Dedifferentiated amniotic fluid mesenchymal stem cell (primary cell): ENCODE results near the gene BCAS3.
"Not testable (repeated sequence)": the region's sequence is repeated elsewhere in the genome, so short reads cannot be mapped to it uniquely, and the experiment has no call there.

Source experiments
- DNase-seq: peaks from one replicate; pipeline ENCODE4 v3.0.0-alpha.2; 2016; ENCODE audit errors: extremely low spot score

The BCAS3 gene

GRCh38 chr17:61225178-61225882 is 547.7 kb downstream of the BCAS3 start:
- no peak for DNase-seq

DNA sequence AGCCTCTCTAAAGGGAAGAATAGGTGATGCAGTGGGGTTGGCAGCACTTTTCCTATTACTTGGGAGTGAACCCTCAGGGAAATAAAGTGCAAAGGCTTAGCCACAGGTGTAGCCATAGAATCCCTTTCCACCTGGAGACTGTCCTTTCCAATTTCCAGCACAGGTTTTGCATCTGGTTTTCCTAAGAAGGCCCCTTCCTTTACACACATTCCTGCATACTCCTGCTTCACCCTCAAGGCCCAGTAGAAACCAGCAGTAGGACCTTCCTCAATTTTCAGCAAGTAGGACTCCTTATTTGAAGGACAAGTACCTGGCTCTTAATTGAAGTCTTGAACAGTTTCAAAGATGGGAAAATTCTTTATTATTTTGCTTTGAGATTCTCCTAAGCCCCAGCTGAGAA is 550.2 kb downstream of the BCAS3 start:
- DNase-seq, result no peak

DNA sequence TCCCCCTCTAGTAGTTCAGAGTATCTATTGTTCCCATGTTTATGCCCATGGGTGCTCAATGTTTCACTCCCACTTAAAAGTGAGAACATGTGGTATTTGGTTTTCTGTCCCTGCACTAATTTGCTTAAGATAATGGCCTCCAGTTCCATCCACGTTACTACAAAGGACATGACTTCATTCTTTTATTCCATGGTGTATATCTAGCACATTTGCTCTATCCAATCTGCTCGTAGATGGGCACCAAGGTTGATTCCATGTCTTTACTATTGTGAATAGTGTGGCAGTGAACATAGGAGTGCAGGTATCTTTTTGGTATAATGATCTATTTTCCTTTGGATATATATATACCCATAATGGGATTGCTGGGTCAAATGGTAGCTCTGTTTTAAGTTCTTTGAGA is 552.8 kb downstream of the BCAS3 start:
- DNase-seq, result no peak

- no peak for DNase-seq
Observed at GRCh38 chr17:61230972-61231820, 553.5 kb downstream of the BCAS3 start.

GRCh38 chr17:61232871-61233270 is 555.2 kb downstream of the BCAS3 start:
- DNase-seq, result no peak

DNA sequence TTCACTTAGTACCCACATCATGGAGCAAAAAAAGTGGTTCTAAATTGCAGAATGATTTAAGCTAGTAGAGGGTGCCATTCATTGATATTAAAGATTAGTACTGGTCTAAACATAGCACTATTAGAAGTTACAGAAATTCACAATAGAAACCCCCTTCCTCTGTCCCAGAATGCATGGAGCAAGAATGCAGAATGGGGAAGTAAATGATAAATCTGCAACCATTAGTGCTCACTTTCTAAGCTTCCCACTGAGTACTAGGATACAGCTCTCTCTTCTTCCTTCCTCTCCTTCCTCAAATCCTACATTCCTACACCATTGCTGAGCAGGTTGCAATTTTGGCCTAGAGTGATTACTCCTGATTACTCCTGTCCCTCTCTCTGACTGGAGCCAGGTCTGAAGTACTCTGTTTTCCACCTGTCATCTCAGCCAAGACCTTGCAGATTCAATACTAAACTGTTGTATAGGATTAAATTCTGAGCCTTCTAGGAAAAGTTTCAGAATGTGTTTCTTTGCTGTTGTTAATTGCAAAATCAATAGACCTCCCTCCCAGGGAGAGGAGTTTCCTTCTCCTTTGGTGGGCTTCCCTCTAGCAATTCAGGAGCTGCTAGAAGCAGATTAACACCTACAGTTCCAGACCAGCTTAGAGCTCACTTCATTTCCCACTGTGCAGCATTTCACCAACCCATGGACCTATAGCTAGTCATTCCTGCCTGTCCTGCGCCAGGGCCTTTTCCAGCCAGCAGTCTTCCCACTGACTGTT is 556.5 kb downstream of the BCAS3 start:
- no peak for DNase-seq

DNA sequence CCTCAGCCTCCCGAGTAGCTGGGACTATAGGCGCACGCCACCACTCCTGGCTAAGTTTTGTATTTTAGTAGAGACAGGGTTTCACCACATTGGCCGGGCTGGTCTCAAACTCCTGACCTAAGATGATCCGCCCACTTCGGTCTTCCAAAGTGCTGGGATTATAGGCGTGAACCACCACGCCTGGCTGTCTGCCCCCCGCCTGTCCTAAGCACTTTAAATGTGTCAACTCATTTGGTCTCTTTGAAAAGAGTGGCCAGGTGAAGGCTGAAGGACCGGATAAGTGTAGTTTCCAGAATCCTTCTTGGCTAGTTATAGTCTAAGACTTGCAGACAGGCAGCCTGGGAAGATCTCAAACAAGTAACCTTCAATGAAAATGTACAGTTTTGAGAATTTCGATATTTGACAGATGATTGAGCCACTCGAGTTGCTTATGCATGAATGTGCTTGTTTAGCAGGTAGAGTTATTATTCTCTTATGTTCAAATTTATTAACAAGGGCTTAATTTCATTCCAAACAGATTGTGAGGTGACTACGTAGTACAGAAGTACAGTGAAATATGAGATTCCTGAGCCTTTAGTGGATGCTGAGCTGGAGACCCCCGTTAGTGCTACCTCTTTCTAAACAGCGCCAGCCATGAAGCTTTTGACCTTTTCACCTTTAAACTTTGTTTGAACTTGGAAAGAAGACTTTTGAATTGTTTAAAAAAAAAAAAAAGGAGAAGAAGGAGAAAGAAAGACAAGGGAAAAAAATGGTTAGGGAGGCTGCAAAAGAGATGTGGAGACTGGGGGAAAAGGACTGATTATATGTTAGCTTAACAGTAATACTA is 557.6 kb downstream of the BCAS3 start:
- DNase-seq, result no peak

DNA sequence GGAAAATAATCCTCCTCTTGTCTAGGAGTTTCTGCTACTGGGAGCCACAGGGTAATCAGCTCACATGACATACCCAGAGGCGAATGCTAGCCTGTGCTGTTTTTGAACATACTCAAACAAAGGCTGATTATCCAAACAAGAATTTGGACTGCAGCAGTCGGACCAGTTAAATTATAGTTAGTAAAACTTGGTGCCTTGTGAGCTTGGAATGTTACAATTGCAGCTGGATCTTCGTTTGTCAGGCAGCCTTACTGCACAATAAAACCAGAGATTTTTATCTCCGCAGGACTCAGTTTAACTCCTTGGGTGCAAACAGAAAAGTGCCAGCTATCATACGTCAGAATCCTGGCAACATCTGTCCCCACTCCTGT is 558.2 kb downstream of the BCAS3 start:
- DNase-seq, result peak; percentile 46

DNA sequence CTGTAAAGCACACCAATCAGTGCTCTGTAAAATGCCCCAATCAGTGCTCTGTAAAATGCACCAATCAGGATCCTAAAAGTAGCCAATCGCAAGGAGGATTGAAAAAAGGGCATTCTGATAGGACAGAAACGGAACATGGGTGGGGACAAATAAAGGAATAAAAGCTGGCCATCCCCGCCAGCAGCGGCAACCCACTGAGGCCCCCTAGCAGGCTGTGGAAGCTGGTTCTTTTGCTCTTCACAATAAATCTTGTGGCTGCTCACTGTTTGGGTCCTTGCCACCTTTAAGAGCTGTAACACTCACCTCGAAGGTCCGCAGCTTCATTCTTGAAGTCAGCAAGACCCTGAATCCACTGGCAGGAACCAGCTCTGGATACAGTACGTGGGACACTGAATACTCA is 559.6 kb downstream of the BCAS3 start:
- DNase-seq, result no peak

DNA sequence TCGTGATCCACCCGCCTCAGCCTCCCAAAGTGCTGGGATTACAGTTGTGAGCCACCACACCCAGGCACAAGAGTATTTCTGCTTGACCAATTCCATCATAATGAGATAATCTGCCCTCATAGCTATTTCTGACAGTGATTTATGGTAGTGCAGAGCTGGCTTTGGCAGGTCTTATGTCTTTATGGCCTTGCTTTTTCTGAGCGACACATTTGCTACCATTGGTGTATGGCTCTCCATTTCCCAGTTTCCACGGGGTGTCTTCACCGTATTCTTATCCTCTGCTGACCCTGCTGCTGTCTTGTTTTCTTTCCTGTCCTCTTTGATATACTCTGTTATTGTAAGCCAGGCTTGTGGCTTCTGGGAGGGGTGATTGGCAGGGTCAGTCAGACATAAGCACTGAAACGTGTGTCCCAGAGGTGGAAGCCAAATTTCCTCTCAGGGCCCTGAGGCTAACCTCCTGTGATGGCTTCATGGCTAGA is 560.8 kb downstream of the BCAS3 start:
- DNase-seq, result no peak

- DNase-seq, result no peak
Observed at GRCh38 chr17:61239327-61239726, 561.7 kb downstream of the BCAS3 start.

DNA sequence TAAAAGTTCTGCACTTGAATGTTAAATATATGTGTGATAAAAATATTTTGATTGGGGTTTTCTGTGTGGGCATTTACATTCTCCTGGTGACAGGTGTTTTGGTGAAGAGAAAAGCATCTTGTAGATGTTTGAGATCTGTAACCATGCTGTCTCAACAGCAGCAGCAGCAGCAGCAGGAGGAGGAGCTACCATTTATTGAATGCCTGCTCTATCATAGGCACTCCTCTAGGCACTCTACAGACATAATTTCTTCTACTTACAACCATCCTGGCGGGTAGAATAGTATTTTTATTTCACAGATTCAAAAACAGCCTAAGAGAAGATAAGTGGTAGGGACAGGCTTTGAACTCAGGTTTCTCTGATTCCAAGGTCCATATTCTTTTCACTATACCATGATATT is 562.3 kb downstream of the BCAS3 start:
- DNase-seq, result no peak

- no peak for DNase-seq
Observed at GRCh38 chr17:61240851-61241468, 563.3 kb downstream of the BCAS3 start.

DNA sequence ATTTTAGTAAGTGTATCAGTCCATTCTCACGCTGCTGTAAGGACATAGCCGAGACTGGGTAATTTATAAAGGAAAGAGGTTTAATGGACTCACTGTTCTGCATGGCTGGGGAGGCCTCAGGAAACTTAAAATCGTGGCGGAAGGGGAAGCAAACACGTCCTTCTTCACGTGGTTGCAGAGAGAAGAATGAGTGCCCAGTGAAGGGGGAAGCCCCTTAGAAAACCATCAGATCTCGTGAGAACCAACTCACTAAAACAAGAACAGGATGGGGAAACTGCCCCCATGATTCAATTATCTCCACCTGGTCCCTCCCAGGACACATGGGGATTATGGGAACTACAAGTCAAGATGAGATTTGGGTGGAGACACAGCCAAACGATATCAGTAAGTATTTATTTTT is 567.3 kb downstream of the BCAS3 start:
- DNase-seq, result not testable (repeated sequence)

- no peak for DNase-seq
Observed at GRCh38 chr17:61245706-61246135, 568.1 kb downstream of the BCAS3 start.

DNA sequence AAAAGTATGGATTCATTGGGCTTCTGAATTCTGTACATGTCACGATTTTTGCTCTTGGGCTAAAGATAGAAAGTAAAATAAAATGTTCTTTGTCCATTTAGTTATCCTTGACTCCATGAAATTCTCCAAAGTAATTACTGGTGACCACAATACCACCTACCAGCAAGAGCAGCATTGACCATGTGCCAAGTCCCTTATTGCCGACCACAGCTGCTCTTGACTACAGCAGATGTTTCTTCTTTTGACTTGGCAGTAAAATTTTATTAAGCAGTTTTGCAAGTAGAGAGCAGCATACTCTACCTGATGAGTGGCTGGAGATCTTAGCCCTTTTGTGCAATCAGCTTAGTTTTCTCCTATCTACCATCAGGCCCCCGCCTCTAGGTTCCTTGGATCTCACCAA is 569.8 kb downstream of the BCAS3 start:
- DNase-seq, result no peak

DNA sequence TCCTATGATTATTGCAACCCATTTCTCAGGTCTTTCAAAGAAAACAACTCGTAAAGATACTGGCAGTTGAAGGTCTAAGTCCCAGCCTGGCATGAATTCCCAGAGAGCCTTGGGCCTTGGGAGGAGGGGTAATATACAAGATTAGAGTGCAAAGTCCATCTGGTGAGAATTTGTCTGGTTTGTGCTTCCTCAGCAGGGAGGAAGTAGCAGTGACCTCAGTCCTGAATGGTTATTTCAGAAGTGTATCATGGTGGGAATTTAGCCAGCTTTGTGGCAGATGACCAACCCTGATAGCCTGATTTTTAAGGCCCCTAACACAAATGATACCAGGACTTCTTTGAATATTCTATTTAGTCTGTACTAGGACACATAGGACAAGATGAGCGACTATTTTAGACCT is 570.7 kb downstream of the BCAS3 start:
- DNase-seq, result no peak

GRCh38 chr17:61249649-61250299 is 572.1 kb downstream of the BCAS3 start:
- DNase-seq, result no peak

DNA sequence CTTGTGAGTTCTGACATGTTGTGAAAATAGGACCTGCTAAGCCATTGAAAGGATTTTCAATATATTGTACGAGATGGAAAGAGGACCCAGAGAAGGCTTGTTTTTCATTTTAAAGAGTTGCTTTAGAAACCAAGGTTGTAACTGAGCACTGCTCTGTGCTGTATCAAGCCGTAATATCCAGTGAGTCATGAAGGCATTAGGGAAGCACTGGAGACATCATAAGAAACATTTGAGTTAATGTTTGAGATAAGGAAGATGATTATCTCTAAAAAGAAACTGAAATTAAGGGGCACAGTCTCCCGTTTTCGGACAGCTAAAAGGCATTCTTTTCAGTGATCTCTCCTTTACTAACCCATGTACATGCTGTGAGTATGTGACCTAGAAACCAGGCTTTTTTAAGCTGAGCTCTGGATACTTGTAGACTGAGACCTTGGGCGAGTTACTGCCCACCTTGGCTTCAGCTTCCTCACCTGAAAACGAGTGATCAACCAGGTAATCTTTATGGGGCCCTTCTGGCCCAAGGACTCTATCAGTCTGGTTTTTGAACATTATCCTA is 572.8 kb downstream of the BCAS3 start:
- peak; percentile 27 for DNase-seq
